Stimulated activated CD8-positive, alpha-beta memory T cell treated with anti-CD3 and anti-CD28 coated beads, Interleukin-4, amount 100 ng/mL, for 24 hours (primary cell): ENCODE measurements around the gene CIART.
"Not testable (repeated sequence)": the region's sequence is repeated elsewhere in the genome, so short reads cannot be mapped to it uniquely, and the experiment has no call there.

ENCODE experiments used
- DNase-seq: peaks from one replicate; pipeline ENCODE4 v3.0.0-alpha.2; 2020; ENCODE audit warnings: low read depth

The CIART gene

DNA sequence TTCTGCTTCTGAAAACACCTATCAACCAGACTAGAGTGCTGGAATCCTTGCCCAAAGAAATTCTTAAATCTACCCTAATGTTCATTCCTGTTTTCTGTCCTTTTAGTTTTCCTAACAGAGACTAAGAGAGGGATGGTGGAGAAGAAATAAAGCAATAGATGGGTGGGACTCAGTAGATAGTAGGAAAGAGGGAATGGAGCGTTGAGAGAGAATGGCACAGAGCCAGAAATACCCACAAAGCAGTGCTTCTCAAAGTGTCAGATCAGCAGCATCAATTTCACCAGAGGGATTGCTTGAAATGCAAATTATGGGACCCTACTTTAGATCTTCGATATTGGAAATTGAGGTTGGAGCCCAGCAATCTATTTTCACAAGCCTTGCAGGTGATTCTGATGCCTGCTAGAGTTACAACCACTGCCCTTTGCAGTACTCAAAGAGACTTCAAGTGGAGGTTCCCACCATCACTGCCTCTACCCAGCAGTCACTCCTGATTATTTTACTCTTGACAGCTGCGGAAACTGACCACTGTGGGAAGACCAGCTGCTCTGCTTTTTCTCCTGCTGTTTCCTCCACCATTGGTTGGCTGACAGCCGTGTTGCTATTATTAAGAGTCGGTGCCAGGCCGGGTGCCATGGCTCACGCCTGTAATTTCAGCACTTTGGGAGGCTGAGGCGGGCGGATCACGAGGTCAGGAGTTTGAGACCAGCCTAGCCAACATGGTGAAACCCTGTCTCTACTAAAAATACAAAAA lies 27.6 kb downstream of the CIART start:
- no peak for DNase-seq

- DNase-seq = no peak
Measured at GRCh38 chr1:150311762-150312161, 29.4 kb downstream of the CIART start.

DNA sequence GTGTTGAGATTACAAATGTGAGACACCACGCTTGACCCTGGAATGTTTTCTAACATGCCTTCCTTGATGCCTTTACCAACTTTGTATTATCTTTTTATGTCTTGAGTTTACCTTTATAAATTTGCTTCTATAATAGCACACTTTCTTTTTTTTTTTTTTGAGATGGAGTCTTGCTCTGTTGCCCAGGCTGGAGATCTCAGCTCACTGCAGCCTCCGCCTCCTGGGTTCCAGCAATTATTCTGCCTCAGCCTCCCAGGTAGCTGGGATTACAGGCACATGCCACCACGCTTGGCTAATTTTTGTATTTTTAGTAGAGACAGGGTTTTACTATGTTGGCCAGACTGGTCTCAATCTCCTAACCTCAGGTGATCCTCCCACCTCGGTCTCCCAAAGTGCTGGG lies 32.3 kb downstream of the CIART start:
- not testable (repeated sequence) for DNase-seq

- DNase-seq = no peak
Measured at GRCh38 chr1:150320667-150320978, 38.3 kb downstream of the CIART start.

DNA sequence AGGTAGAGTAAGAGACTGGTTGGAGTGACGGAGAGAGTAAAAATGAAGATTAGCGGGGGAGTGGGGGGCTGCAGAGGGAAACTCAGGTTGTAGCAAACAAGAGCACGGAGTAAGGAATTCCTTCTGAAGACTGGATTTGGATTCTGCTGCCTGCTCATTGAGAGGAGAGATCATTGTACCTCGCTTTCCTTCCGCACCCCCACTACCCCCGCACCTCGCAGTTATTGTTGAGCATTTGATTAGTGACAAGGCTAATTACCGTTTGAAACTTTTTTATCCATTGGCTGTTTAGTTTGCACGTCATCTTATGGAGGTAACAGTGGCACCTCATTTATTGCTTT lies 39.4 kb downstream of the CIART start:
- DNase-seq = no peak

GRCh38 chr1:150322310-150322709 lies 40.0 kb downstream of the CIART start:
- no peak for DNase-seq

DNA sequence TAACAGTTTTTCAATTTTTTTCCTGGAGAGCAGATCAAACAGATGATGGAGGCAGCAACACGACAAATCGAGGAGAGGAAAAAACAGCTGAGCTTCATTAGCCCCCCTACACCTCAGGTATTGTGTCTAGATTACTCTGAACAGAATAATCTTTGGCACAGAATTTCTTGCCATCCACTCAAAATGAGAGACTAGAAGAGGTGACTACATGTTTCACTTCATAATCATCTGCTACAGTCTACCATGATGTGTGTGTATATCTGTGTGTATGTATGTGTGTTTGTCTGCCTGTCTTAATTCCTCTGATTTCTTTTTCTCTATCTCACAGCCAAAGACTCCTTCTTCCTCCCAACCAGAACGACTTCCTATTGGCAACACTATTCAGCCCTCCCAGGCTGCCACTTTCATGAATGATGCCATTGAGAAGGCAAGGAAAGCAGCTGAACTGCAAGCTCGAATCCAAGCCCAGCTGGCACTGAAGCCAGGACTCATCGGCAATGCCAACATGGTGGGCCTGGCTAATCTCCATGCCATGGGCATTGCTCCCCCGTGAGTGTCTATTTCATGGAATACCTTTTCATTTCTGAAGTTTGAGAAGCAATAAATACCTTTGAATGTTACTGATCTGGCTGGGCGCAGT lies 50.4 kb downstream of the CIART start:
- DNase-seq = no peak
